ENCODE results near the gene PPIF.

- TF ChIP-seq SP1 (IDR thresholded peaks at IDR 0.05): no peak
- no peak for TF ChIP-seq BHLHE40 (IDR thresholded peaks at IDR 0.05; ENCODE audit: borderline replicate concordance)
- TF ChIP-seq SUZ12 (IDR thresholded peaks at IDR 0.05): no peak
- TF ChIP-seq ARNT (IDR thresholded peaks at IDR 0.05): no peak
- TF ChIP-seq FOXA1 (IDR thresholded peaks at IDR 0.05): no peak
These were observed 56.4 kb downstream of the PPIF start for GRCh38 chr10:79403441-79404230.
